ENCODE data around the gene MLPH.

GRCh38 chr2:237572021-237572741 lies 85.1 kb downstream of the MLPH start:
- TF ChIP-seq CTCF (IDR thresholded peaks at IDR 0.05; ENCODE audit: low read depth, low read length) (peak; percentile 92), MAX (IDR thresholded peaks at IDR 0.05; ENCODE audit: low read depth, low read length) (0 out of 2 replicates have a peak, but pooled peaks have one; percentile 5)

All from NB4 (cell line).